ENCODE measurements around the gene ODAD3.
"Not testable (repeated sequence)": the region's sequence is repeated elsewhere in the genome, so short reads cannot be mapped to it uniquely, and the experiment has no call there.

ODAD3 gene

DNA sequence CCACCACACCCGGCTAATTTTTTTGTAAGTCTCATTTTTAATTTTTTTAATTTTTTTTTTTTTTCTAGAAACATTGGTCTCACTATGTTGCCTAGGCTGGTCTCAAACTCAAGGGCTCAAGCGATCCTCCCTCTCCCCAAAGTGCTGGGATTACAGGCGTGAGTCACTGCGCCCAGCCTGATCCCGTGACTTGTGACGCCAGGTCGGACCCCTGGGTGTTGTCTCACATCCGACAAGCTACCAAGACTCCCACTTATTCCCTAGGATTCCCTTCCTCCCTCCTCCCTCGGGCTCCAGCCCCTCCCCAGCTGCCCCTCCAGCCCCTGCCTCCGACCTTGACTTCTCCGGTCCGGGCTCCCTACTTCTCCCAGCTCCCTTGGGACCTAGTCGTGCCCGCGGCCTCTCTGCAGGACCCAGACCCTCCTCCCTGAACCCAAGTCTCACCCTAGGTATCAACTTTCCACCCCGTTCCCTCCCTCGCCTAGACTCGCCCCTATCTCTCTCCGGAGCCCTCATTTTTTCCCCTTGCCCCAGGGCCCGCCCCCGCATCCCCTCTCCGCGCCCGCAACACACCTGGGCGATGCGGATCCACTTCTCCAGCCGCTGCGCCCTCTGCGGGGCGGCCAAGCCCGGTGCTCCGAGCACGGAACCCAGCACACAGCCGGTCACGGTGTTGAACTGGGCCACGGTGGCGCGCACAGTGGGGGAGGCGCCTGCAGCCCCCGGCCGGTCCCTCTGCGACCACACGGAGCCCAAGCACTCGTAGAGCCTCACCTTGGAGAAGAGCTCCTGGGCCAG lies 28.9 kb downstream of the ODAD3 start:
- no peak for FAIRE-seq
- no peak for DNase-seq (ENCODE audit: low spot score)

DNA sequence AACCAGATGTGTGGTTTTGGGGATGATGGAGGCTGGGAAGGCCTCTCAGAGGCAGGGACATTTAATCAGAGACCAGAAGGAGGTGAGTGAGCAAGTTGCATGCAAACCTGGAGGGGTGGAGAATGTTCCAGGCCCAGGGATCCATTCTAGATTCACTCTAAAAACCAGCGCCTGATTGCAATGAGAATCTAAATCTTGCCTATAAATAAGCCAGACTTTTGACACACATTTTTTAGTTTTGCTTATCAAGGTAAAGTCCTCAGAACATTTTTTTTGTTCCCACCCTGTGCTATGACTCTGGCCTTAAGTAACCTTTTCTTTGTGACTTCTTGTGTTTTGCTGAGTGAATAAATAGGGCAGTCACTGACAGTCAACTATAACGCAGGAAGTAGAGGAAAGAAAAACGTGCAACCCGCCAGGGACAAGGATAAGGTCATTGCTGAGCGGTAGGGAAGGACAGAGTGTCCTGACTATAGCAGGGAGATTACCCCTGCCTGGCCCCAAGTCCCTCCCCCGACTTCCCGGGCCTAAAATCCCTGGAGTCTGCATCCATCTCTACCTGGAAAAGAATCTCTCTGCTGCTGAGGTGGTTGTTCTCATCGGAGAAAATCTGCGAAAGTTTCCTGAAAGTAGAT lies 30.2 kb downstream of the ODAD3 start:
- DNase-seq (ENCODE audit: low spot score), result no peak
- no peak for FAIRE-seq

- DNase-seq (ENCODE audit: low spot score), result no peak
- no peak for FAIRE-seq
Measured at GRCh38 chr19:11401808-11402543, 32.9 kb downstream of the ODAD3 start.

DNA sequence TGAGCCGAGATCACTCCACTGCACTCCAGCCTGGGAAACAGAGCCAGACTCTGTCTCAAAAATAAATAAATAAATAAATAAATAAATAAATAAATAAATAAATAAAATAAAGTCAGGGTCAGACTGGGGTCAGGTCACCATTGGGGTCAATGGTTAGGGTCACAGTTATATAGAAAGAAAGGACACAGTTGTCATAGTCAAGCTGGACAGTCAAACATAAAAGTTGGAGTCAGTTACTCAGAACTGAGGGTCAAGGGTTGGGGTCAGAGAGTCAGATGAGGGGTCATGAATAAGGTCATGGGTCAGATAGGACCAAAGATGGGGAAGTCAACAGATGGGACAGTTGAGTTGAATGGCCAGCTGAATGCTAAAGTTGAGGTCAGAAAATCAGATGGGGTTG lies 34.1 kb downstream of the ODAD3 start:
- no peak for FAIRE-seq
- no peak for DNase-seq (ENCODE audit: low spot score)

- FAIRE-seq, result no peak
- DNase-seq (ENCODE audit: low spot score), result no peak
Measured at GRCh38 chr19:11399667-11400066, 35.3 kb downstream of the ODAD3 start.

DNA sequence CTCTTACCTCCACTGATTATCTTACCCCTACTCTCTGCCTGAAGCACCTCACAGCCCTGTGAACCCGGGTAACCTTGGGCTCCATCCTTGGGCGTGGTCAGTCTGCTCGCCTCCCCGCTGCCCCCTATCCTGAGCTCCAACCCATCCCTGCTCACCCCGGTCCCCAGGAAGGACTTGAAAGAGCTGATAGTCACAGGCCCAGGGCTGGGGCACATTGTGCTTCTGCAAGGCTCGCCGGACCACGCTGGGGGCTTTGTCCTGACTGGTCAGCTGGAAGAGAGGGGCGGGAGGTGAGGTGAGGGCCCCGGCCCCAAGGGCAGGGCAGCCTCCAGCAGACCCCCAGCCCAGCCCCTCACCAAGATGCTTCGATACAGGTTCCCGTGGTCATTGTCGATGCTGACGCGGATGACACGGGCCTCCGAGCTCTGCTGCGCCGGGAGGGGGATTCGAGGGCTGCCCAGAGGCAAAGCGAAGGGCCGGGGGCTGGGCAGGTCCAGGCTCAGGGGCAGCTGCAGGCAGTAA lies 37.8 kb downstream of the ODAD3 start:
- DNase-seq (ENCODE audit: low spot score), result no peak
- FAIRE-seq, result no peak

- FAIRE-seq (no peak), DNase-seq (ENCODE audit: low spot score) (no peak)
Measured at GRCh38 chr19:11390933-11391680, 43.8 kb downstream of the ODAD3 start.

DNA sequence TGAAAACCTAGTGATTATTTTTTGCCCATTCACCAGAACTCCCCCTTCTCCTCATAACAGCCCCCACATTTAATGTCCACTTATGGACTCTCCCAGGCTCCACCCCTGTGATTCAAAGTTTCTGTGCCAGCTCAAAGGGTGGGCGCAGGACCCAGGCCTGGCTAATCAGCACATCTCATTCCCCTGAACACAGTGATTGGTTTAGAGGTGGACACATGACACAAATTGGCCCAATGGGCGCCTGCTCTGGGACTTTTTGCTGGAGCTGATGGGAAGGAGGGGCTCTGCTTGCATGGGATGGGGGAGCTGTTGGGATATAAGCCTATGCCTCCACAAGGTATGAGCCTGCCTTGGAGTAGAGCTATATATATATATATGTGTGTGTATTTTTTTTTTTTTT lies 44.6 kb downstream of the ODAD3 start:
- no peak for DNase-seq (ENCODE audit: low spot score)
- no peak for FAIRE-seq

GRCh38 chr19:11387162-11388034 lies 47.5 kb downstream of the ODAD3 start:
- DNase-seq (ENCODE audit: low spot score) (no peak), FAIRE-seq (no peak)

- no peak for DNase-seq (ENCODE audit: low spot score)
- no peak for FAIRE-seq
Measured at GRCh38 chr19:11384778-11385129, 50.2 kb downstream of the ODAD3 start.

GRCh38 chr19:11383706-11384048 lies 51.2 kb downstream of the ODAD3 start:
- FAIRE-seq (no peak), DNase-seq (ENCODE audit: low spot score) (no peak)

DNA sequence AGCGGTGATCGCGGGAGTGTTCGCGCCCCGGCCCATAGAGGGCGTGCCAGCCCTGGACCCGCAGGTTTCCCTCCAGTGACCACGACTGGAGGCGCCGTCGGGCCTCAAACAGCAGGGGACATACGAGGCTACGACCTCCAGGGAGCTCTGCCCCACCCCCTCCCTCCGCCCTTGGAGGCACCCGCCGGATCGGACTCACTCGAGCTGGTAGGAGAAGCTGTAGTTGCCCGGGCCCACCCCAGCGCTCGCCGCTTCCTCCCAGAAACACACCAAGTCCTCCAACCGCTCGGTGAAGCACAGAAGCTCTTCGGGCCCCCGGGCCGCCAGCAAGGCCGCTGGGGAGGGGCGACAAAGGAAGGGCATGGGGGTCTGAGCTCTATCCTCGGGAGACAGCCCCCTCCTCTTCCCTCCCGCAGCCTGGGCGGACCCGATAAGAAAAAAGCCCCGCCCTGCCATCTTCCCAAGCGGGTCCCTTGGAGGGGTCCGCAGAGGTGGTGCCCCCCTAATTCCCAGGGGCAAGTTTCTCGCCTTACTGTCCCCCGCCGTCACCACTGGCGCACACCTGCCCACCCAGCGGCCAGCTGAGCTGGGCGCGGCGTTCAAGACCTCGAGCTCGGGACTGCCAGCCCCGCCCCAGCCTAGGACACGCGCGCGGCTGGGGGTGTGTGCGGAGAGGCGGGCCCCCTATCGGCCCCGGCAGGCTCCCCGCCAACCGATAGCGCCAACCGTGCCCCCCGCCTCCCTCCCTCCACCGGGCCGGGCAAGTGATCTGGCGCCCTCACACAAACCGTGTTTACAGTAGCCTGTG lies 51.8 kb downstream of the ODAD3 start:
- FAIRE-seq (no peak), DNase-seq (ENCODE audit: low spot score) (no peak)

DNA sequence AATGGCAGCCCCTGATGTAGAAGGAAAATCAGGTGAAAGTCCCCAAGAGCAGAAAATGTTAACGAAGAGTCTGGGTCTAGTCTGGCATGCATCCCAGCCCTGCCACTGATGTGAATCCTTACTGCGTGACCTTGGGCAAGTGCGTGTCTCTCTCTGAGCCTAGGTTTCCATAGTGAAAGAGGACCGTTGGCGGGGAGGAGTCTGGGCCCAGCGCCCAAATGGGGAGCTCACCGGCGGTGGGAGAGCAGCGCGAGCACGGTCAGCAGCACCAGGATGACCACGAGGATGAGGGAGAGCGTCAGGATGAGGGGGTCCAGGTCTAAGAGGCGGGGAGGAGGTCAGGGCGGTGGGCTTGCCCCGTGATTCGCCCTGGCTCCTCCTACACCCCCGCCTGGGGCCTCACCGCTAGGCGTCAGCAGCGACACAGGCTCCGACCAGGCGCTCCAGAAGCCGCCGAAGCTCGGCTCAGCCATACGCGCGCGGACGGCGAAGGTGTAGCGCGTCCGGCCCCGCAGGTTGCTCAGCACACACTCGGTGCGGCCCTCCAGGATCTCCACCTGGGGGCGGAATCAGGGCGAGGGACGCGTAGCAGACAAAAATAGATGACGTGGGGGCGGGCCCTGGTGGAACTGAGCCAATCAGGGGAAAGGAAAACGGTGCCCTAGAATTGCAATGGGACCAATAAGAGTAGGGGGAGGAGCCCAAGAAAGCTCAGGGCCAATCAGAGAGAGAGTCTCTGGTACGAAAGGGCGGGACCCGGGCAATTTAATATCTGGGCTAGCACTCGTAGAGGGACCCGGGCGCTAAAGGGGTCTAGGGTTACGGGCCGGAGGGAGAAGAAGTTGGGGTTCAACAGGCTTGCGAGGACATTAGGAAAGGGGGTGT lies 54.0 kb downstream of the ODAD3 start:
- FAIRE-seq, result peak; percentile 83
- DNase-seq (ENCODE audit: low spot score), result peak; percentile 95

DNA sequence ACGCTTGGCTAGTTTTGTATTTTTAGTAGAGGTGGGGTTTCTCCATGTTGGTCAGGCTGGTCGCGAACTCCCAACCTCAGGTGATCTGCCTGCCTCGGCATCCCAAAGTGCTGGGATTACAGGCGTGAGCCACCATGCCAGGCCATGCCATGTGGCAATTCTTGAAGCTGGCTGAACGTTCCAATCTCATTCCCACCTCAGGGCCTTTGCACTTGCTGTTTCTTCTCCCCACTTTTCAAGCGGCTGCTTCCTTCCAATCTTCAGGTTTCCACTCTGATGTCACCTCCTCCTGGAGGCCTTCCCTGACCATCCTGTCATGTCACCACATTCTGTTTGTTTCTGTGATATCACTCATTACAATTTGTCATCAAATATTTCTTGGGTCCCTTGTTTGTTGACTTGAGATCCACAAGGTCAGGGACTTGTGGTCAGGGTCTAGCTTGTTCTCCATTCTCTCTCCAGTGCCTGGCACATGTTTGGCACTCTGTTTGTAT lies 55.0 kb downstream of the ODAD3 start:
- no peak for DNase-seq (ENCODE audit: low spot score)
- no peak for FAIRE-seq

DNA sequence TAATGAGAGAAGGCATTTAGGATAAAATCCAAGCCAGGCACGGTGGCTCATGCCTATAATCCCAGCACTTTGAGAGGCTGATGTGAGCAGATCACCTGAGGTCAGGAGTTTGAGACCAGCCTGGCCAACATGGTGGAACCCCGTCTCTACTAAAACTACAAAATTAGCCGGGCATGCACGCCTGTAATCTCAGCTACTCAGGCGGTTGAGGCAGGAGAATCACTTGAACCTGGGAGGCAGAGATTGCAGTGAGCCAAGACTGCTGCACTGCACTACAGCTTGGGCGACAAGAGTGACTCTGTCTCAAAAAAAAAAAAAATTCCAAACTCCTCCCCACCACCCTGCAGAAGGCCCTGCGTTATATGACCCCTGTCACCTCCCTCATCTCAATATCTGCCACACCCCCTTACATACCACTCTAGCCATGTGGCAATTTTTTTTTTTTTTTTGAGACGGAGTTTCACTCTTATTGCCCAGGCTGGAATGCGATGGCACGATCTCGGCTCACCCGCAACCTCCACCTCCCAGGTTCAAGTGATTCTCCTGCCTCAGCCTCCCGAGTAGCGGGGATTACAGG lies 55.6 kb downstream of the ODAD3 start:
- FAIRE-seq; DNase-seq (ENCODE audit: low spot score): not testable (repeated sequence)

- FAIRE-seq, result peak; percentile 63
- DNase-seq (ENCODE audit: low spot score), result peak; percentile 87
Measured at GRCh38 chr19:11378319-11379189, 56.4 kb downstream of the ODAD3 start.

- FAIRE-seq, result no peak
- DNase-seq (ENCODE audit: low spot score), result peak; percentile 27
Measured at GRCh38 chr19:11377756-11378155, 57.2 kb downstream of the ODAD3 start.
